ENCODE results near the gene APEH.

DNA sequence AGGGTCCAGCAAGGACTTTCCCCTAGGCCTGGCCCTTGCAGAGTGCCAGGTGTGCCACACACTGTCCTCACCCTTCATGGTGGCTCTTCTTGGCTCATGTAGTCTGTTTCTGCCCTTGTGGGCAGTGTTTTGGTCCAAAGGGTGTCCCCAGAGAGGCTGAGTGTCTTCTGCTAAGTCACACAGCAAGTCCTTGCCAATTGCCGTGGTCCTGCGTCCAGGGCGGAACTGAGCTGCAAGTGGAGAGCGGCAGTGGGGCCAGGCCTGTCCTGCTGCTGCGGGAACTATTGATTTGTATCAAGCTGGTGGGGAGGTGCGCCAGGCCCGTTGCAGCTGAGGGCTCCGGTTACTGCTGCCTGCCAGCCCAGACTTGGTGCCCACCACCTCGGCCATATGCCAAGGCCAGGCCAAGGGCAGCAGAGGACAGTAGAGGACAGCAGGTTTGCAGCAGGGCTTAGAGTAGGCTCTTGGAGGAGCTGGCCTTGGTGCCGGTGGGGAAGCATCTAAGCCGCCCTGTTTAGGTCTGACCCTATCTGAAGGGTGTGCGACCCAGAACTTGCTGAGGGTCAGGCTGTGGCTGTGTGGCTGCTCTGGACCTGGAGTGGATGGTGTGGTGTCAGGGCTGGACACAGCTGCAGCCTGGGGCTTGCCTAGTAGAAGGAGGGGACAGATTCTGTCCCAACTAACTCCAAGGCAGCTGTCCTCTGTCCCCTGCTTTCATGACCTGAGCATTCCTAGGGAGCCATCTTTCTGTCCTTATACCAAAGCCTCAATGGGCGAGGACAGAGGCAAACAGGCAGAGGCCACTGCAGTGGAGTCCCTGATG, 40.8 kb downstream of the APEH start:
- TF ChIP-seq, protein P1, sequence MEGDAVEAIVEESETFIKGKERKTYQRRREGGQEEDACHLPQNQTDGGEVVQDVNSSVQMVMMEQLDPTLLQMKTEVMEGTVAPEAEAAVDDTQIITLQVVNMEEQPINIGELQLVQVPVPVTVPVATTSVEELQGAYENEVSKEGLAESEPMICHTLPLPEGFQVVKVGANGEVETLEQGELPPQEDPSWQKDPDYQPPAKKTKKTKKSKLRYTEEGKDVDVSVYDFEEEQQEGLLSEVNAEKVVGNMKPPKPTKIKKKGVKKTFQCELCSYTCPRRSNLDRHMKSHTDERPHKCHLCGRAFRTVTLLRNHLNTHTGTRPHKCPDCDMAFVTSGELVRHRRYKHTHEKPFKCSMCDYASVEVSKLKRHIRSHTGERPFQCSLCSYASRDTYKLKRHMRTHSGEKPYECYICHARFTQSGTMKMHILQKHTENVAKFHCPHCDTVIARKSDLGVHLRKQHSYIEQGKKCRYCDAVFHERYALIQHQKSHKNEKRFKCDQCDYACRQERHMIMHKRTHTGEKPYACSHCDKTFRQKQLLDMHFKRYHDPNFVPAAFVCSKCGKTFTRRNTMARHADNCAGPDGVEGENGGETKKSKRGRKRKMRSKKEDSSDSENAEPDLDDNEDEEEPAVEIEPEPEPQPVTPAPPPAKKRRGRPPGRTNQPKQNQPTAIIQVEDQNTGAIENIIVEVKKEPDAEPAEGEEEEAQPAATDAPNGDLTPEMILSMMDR (conservative IDR thresholded peaks at IDR 0.05; ENCODE audit: low read length), result no peak
- no peak for TF ChIP-seq EZH2phosphoT487 (IDR thresholded peaks at IDR 0.05; ENCODE audit: borderline replicate concordance)
